Loucy (cell line): Measurements from ENCODE around the gene ETV3.

Experiments
- H2AFZ ChIP-seq: fragments of 200-600 bp; sonication (generic); 2 replicates; pipeline ENCODE4 v1.6.0; 2016; ENCODE audit warnings: antibody characterized with exemption, mild to moderate bottlenecking, low read length, moderate library complexity
- H3F3A ChIP-seq: fragments of 200-600 bp; 2 replicates; pipeline ENCODE4 v1.6.0; 2016; ENCODE audit warnings: antibody characterized with exemption, low read depth, mild to moderate bottlenecking
- H3K27me3 ChIP-seq: fragments of 200-600 bp; sonication (generic); 2 replicates; pipeline ENCODE4 v1.6.1; 2014; ENCODE audit warnings: low read length, mild to moderate bottlenecking; ENCODE audit not compliant: insufficient read depth, poor library complexity, severe bottlenecking
- H3K36me3 ChIP-seq: fragments of 200-600 bp; sonication (generic); 2 replicates; pipeline ENCODE4 v1.6.1; 2016; ENCODE audit warnings: low read length; ENCODE audit not compliant: insufficient read depth
- H3K4me1 ChIP-seq: fragments of 200-600 bp; sonication (generic); 2 replicates; pipeline ENCODE4 v1.5.1; 2014; ENCODE audit warnings: low read length, mild to moderate bottlenecking; ENCODE audit not compliant: insufficient read depth, poor library complexity, severe bottlenecking
- H3K4me2 ChIP-seq: fragments of 200-600 bp; sonication (generic); 2 replicates; pipeline ENCODE4 v1.6.0; 2014; ENCODE audit warnings: antibody characterized with exemption, low read length, low read depth, mild to moderate bottlenecking; ENCODE audit not compliant: poor library complexity, severe bottlenecking
- H3K4me3 ChIP-seq: fragments of 200-600 bp; sonication (generic); 2 replicates; pipeline ENCODE4 v1.5.1; 2014; ENCODE audit warnings: low read length, mild to moderate bottlenecking, mixed read lengths; ENCODE audit not compliant: poor library complexity, severe bottlenecking
- H3K79me2 ChIP-seq: fragments of 200-600 bp; sonication (generic); 2 replicates; pipeline ENCODE4 v1.6.1; 2014; ENCODE audit warnings: low read length; ENCODE audit not compliant: insufficient read depth
- H3K9ac ChIP-seq: fragments of 200-600 bp; sonication (generic); 2 replicates; pipeline ENCODE4 v1.6.0; 2014; ENCODE audit warnings: mild to moderate bottlenecking, low read depth, low read length, moderate library complexity; ENCODE audit not compliant: poor library complexity, severe bottlenecking
- H3K9me2 ChIP-seq: fragments of 200-600 bp; sonication (generic); replicated peaks from 2 replicates; pipeline ENCODE4 v1.6.1; 2016; ENCODE audit warnings: low read depth, low read length, mixed read lengths
- H3K9me3 ChIP-seq: fragments of 200-600 bp; sonication (generic); 2 replicates; pipeline ENCODE4 v1.6.1; 2014; ENCODE audit warnings: mild to moderate bottlenecking, antibody characterized with exemption, low read length, low read depth; ENCODE audit not compliant: insufficient read depth
- H4K20me1 ChIP-seq: fragments of 200-600 bp; sonication (generic); 2 replicates; pipeline ENCODE4 v1.6.0; 2014; ENCODE audit warnings: antibody characterized with exemption, low read length, mild to moderate bottlenecking; ENCODE audit not compliant: insufficient read depth, poor library complexity, severe bottlenecking
- EZH2phosphoT487 ChIP-seq: fragments of 200-600 bp; IDR thresholded peaks from 2 replicates; pipeline ENCODE4 v1.6.1; 2018; ENCODE audit warnings: antibody characterized with exemption, mild to moderate bottlenecking, moderate library complexity, borderline replicate concordance
- TF ChIP-seq, protein P1 (sequence below): fragments of 200-600 bp; sonication (generic); conservative IDR thresholded peaks from 2 replicates; pipeline ENCODE4 v1.5.1; 2014; ENCODE audit warnings: mild to moderate bottlenecking, antibody characterized with exemption, low read length

ETV3 gene

DNA sequence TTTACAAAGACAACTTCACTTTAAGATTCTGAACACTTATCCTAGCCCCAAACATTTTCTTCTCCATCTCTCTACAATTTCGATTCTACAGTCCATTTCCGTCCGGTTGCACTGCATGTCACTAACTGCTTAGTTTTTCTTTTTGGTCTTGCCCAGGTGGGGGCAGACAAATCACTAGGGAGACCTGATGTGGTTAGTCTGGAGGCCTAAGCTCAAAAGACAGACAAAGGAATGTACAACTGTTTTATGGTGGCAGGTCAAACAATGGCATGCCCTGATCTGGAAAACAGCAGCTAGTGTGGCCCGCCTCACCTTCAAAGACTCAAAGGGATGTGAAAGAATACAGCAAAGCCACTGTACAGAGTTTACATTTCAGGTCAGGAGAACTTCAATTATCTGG lies 3.8 kb downstream of the ETV3 start:
- peak overlapping the region; percentile 93 for H3K4me2 ChIP-seq
- H3K4me3 ChIP-seq = no peak overlapping the region
- peaks cover 70% of the 10 kb centered on the region for H4K20me1 ChIP-seq
- H3K36me3 ChIP-seq = peaks cover 36% of the 10 kb centered on the region; the same call in 1 of the 2 replicates
- H3K79me2 ChIP-seq = peaks cover 47% of the 10 kb centered on the region
- no peak overlapping the region for H3K9ac ChIP-seq
- H3K4me1 ChIP-seq = peaks cover 53% of the 10 kb centered on the region
- H3K27me3 ChIP-seq = no peaks in the 10 kb centered on the region
- no peaks in the 10 kb centered on the region for H3K9me2 ChIP-seq
- 0 out of 2 replicates have a peak, but pooled peaks cover 7% of the 10 kb centered on the region for H3F3A ChIP-seq
- H2AFZ ChIP-seq = no peak overlapping the region
- no peaks in the 10 kb centered on the region for H3K9me3 ChIP-seq
- TF ChIP-seq EZH2phosphoT487 = no peak
- TF ChIP-seq, protein P1, sequence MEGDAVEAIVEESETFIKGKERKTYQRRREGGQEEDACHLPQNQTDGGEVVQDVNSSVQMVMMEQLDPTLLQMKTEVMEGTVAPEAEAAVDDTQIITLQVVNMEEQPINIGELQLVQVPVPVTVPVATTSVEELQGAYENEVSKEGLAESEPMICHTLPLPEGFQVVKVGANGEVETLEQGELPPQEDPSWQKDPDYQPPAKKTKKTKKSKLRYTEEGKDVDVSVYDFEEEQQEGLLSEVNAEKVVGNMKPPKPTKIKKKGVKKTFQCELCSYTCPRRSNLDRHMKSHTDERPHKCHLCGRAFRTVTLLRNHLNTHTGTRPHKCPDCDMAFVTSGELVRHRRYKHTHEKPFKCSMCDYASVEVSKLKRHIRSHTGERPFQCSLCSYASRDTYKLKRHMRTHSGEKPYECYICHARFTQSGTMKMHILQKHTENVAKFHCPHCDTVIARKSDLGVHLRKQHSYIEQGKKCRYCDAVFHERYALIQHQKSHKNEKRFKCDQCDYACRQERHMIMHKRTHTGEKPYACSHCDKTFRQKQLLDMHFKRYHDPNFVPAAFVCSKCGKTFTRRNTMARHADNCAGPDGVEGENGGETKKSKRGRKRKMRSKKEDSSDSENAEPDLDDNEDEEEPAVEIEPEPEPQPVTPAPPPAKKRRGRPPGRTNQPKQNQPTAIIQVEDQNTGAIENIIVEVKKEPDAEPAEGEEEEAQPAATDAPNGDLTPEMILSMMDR = no peak

DNA sequence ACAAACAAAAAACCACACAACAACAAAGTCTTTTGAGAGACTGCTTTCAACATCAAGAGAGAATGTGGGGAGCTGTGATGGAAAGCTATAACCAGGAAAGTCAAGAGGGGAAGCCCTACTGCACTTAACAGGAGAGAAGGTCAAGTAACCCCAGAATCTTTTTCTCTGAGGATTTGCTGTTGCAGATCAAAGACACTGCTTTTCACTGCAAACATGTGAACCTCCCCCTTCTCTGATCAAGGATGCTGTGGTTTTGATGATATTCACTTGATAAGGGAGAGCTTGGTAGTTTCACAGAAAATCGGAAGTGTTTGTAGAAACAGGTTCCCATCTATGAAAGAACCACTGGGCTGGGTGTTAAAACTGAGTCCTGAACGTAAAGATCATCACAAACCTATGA lies 4.8 kb downstream of the ETV3 start:
- Histone ChIP-seq H3K9me2 (no peaks in the 10 kb centered on the region), H3K9me3 (no peaks in the 10 kb centered on the region), H3K27me3 (no peaks in the 10 kb centered on the region), H3K4me2 (peak overlapping the region; percentile 93), H4K20me1 (peaks cover 70% of the 10 kb centered on the region), H2AFZ (no peak overlapping the region), H3K4me1 (peaks cover 48% of the 10 kb centered on the region), H3K36me3 (peaks cover 36% of the 10 kb centered on the region; the same call in 1 of the 2 replicates), H3F3A (0 out of 2 replicates have a peak, but pooled peaks cover 7% of the 10 kb centered on the region), H3K9ac (no peak overlapping the region), H3K79me2 (peaks cover 47% of the 10 kb centered on the region), H3K4me3 (peak overlapping the region; percentile 26)
- TF ChIP-seq, protein P1 = no peak
- no peak for TF ChIP-seq EZH2phosphoT487

DNA sequence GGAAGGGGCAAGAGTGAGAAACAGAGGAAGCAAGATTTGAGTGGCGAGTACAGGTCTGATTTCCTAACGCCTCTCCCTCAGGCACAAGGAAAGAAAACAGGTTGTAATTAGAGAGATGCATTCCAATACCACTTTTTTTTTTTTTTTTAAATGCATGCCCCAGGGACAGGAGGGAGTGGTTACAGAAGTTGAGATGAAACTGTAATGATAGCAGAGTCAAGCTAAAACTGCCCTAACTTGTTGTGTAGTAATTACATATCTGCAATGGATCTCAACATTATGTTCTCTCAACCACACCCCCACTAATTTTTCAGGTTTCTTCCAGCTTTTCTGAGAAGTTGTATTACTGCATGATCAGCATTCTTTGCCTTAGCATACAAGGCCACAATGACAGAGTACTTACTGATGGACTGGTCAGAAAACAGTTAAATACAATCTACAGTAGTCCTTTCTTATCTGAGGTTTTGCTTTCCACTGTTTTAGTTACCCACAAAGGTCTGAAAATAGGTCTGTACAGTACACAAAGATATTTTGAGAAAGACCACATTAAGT lies 5.5 kb downstream of the ETV3 start:
- Histone ChIP-seq H3K4me2 (peak overlapping the region; percentile 93), H3F3A (0 out of 2 replicates have a peak, but pooled peaks cover 7% of the 10 kb centered on the region), H3K79me2 (peaks cover 43% of the 10 kb centered on the region)

More for the DNA sequence above, 5.5 kb downstream of the ETV3 start:
- peaks cover 43% of the 10 kb centered on the region; the same call in 1 of the 2 replicates for H3K36me3 ChIP-seq
- no peak overlapping the region for H3K9ac ChIP-seq
- peaks cover 48% of the 10 kb centered on the region for H3K4me1 ChIP-seq
- TF ChIP-seq, protein P1 = no peak
- TF ChIP-seq EZH2phosphoT487 = no peak
- peaks cover 66% of the 10 kb centered on the region for H4K20me1 ChIP-seq
- no peaks in the 10 kb centered on the region for H3K9me2 ChIP-seq
- no peak overlapping the region for H2AFZ ChIP-seq
- no peaks in the 10 kb centered on the region for H3K27me3 ChIP-seq
- no peak overlapping the region for H3K4me3 ChIP-seq
- H3K9me3 ChIP-seq = no peaks in the 10 kb centered on the region
